ENCODE measurements around the gene CFAP70.
"Not testable (repeated sequence)": the region's sequence is repeated elsewhere in the genome, so short reads cannot be mapped to it uniquely, and the experiment has no call there.

The CFAP70 gene

DNA sequence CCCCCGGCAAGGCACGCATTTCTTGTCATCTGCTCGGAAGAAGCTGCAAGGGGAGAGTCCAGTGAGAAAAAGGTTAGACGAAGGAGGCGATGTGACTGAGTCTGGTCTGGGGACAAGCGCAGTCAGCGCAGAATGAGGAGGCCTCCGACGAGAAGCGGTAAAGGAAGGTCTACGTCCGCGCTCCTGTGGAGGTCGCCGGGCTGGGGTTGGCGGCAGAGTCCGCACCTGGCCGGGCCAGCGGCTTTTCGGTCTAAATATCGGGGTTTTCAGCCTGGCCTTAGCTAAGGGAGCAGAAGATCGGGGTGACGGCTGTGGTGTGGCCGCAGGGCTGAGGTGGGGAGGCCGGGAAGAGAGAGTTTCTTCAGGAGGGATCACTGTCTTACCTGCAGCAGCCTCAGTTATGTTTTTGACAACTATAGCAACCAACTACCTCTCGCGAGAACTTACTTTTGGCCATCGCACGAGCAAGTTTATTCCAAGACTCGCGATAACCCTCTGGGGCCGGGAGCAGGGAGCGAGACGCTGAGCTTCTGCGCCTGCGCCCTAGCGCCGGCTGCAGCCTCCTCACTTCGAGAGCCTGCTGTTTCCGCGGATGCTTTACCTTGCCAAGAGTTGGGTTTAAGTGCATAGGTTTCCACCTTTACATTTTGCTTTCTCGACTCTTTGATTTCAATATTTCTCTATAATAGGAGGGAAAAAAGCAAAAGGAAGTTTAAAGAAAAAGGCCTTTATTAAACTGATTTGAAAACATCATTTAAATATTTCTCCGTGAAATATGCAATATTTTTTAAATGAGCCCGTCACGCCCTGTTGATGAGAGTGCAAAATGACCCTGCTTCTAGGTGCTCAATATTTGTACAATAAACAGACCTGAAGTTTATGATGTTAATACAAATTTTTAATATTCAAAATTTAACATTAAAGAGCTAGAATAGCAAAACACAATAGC is at the start of gene CFAP70:
TSS of gene CFAP70 (minus strand) at position 534 of the 949 bp plus-strand sequence. CDS start 4,068 bp downstream, outside the sequence.
- DNase-seq: peak; percentile 99

DNA sequence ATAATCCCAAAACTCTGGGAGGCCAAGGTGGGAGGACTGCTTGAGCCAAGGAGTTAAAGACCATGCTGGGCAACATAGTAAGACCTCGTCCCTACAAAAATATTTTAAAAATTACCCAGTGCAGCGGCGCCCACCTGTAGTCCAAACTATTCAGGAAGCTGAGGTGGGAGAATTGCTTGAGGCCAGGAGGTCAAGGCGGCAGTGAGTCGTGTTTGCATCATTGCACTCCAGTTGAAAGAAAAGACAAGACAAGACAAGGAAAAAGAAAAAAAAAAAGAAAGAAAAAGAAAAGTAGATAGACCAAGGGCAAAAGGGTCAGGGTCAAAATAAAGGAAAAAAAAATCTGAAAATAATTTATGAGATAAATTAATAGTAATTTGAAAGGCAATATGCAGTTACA is 49.4 kb upstream of the CFAP70 start:
- DNase-seq: no peak

DNA sequence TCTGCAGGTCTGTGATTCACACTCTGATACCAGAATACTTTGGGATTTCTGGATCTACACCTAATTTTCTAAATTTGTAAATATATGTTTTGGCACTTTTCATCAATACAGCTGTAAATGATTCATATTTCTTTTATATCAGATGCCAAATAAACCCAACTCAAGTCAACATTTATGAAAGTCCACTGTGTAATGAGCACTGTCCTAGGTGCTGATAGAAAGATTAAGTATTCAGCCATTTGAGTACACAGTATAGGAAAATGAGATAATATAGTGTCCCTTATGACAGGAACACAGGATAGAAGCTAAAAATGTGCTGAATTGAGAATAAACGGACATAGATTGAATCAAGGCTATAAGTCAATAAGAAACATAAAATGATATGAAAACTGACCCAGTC is 48.8 kb upstream of the CFAP70 start:
- DNase-seq: peak; percentile 23

DNA sequence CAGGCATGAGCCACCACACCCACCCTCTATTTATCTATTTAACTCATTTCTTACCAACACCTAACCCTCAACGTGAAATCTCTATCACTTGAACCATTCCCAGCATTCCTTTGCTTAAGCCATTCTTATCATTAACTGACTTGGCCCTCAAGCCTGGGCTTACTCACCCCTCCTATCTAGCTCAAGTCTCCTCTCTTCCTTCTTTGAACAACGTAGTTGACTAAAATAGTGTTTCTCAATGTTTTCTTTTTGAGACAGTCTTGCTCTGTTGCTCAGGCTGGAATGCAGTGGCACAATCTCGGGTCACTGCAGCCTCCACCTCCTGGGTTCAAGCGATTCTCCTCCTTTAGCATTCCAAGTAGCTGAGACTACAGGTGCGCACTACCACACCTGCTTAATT is 48.2 kb upstream of the CFAP70 start:
- no peak for DNase-seq

DNA sequence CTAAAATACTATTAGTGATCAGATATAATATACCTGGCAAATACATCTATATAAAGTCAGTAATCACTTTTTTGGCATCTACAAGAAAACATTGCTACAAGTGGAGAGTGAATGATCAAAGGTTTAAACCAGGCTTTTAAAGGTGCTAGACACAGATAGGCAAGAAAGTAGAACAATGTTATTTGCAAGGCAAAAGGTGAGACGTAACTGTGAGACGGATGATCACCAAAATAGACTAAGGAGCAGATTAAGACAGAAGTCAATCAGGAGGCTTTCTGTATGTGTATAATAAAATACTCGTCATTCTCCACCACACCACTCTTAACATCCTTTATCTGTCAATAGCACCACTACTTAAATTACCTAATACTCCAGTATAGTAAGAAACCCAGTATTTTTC is 46.9 kb upstream of the CFAP70 start:
- DNase-seq: no peak

DNA sequence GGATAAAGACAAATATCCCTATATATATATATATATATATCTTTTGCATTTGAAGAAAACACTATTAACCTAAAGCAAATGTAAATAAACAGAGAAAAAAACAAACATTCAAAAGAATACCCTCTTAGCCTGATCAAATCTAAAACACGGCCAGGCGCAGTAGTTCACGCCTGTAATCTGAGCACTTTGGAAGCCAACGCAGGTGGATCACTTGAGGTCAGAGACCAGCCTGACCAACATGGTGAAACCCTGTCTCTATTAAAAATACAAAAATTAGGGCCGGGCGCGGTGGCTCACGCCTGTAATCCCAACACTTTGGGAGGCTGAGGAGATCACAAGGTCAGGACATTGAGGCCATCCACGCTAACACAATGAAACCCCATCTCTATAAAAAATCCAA is 46.0 kb upstream of the CFAP70 start:
- DNase-seq: no peak

DNA sequence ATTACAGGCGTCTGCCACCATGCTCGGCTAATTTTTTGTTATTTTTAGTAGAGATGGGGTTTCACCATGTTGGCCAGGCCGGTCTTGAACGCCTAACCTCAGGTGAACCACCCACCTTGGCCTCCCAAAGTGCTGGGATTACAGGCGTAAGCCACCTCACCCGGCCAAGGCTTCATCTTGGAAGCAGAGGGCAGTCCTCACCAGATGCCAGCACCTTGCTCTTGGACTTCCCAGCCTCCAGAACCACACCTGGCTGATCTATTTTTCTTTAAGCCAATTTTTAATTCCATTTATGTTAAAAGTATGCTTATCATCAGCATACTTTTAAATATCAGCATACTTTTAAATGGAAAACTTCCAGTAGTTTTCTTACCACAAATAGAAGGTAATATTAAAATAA is 43.0 kb upstream of the CFAP70 start:
- DNase-seq: no peak

DNA sequence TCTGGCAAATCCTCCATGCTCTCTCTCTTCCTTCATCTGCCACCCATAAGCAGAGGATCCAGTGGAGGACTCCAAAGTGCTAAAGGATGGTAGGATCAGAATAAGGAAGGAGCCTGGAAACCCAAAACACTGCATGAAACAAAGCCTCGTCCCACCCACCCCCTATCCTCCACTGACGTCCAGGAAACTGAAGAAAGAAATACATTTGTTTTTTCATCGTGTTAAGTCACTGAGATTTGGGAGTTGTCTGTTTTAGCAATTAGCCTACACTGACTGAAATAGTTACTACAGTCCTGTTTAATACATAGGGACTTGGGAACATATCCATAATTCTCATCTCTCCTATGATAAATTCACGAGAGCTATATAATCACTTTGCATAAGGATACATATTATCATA is 40.4 kb upstream of the CFAP70 start:
- no peak for DNase-seq

DNA sequence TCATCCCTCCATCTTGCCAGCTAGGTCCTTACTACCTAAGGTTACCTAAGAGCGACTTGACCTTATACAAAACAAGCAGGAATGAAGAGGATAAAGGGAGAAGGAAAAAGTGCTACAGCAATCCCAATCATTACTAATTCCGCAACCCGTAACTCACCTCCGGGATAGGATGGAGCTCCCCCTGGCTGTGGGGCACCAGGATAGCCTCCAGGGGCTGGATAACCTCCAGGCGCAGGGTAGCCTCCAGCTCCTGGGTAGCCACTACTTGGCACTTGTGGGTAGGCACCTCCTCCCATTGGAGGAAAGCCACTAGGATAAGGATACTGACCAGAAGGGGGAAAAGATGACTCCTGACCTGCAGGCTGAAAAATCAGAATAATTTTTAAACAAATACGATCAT is 39.4 kb upstream of the CFAP70 start:
- DNase-seq: peak; percentile 18

DNA sequence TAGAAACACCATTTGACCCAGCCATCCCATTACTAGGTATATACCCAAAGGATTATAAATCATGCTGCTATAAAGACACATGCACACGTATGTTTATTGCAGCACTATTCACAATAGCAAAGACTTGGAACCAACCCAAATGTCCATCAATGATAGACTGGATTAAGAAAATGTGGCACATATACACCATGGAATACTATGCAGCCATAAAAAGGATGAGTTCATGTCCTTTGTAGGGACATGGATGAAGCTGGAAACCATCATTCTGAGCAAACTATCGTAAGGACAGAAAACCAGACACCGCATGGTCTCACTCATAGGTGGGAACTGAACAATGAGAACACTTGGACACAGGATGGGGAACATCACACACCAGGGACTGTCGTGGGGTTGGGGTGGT is 35.7 kb upstream of the CFAP70 start:
- not testable (repeated sequence) for DNase-seq

DNA sequence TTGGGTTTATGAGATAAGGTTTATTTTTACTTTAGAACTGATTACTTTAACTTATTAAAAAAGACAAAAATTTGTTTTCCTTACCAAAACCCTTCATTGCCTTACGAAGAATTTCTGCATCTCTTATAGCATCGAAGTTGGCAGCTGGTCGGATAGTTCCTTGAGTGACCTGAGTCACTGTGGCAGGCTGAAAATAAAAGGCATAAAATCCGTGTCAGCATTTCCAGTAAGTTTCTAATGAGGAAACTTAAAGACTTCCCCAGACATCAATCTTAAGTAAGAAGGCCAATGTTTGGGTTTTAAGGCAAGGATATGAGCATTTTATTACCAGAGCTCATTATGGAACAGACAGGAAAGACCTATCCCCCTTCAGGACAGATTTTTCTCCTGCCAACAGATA is 29.6 kb upstream of the CFAP70 start:
- no peak for DNase-seq

DNA sequence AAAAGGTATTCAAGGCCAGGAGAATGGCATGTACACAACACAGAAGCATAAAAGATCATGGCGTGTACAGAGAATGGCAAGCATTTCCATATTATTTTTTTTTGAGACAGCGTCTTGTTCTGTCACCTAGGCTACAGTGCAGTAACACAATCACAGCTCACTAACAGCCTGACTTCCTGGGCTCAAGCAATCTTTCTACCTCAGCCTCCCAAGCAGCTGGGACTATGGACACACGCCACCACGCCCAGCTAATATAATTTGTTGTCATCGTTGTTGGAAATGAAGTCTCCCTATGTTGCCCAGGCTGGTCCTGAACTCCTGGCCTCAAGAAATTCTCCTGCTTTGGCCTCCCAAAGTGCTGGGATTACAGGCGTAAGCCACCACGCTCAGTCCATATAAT is 27.9 kb upstream of the CFAP70 start:
- DNase-seq: no peak

DNA sequence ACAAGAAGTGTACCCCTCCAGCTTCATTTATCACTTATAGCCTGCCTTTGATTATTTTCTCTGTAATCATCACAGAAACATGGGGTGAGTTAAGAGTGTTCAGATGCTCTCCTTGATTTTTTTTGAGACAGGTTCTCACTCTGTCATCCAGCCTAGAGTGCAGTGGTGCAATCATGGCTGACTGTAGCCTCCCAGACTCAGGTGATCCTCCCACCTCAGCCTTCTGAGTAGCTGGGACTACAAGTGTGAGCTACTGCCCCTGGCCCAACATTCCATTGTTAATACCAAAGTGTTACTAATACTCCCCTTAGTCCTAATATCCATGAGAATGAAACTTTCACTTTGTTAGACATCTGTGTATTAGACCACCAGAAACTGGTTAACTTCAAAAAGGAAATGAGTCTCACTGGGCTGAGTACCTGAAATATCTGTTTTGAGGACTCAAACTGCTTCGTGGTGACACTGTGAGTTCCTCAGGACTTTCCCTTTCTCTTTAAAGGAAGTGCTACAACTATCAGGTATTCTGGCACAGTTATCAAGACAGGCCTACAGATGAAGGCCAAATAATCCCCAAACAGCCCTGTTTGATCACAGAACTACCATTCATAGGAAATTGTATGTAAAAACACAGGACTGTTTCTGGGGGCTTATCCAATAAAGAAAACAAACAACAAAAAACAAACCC is 20.5 kb upstream of the CFAP70 start:
- DNase-seq: no peak

DNA sequence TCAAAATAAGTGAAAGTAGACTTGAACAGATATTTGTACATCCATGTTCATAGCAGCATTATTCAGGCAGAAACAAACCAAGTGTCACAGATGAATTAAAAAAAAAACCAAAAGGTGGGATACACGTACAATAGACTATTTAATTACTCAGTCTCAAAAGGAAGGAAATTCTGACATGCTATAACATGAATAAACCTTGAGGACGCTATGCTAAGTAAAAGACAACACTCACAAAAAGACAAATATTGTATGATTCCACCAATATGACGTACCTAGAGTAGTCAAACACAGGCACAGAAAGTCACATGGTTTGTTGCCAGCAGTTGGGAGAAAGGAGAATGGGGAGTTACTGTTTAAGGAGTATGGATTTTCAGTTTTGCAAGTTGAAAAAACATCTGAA is 18.0 kb upstream of the CFAP70 start:
- DNase-seq: no peak

DNA sequence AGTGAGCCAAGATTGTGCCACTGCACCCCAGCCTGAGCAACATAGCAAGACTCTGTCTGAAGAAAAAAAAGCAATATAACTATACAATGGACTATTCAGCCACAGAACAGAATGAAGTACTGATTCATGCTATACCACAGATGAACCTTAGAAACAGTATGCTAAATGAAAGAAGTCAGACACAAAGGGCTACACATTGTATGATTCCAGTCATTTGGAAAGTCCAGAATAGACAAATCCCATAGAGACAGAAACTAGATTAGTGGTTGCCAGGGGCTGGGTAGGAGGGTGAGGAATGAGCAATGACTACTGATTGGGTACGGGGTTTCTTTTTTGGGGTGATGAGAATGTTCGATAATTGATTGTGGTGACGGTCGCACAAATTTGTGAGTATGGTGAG is 9.6 kb upstream of the CFAP70 start:
- DNase-seq: no peak

DNA sequence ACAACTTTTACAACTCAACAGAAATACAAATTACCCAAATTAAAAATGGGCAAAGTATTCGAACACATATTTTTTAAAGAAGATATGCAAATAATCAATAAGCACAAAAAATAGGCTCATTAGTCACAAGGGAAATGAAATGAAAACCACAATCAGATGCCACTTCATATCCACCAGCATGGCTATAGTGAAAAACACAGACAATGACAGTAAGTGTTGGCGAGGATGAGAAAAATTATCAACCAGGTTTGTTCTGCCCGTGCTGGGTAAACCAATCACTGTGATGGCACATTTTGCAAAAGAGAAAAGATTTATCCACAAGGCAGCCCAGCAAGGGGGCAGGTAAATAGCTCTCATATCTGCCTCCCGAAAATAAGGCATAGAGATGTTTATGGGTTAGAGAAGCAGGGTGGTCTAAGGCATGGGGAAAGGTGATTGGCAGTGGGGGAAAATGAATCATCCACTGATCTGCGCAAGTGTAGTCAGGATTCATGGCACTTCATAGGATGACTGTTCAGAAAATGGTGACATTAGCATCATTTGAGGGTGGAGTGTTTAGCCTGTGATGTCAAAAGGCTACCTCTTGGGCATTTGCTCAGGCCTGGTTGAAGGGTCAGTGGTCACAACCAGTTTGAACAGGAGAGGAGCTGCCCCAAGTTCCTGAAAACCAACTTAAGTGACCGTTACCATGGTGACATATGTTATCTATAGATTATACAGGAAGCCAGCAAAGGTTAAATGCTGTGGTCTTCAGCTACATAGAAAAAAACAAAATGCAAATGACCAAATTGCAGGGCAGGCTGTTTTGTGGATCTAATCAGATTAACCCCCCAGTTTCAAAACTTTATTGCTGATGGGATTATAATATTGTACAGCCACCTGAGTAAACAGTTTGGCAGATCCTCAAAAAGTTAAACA is 8.0 kb upstream of the CFAP70 start:
- peak; percentile 83 for DNase-seq

DNA sequence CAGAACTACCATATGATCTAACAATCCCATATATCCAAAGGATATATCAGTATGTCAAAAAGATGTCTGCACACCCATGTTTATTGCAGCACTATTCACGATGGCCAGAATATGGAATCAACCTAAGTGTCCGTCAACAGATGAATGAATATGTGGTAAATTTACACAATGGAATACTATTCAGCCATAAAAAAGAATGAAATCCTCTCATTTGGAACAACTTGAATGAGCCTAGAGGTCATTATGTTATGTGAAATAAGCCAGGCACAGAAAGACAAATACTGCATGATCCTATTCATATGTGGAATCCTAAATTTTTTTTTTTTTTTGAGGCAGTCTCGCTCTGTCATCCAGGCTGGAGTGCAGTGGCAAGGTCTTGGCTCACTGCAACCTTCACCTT is 6.3 kb upstream of the CFAP70 start:
- no peak for DNase-seq

DNA sequence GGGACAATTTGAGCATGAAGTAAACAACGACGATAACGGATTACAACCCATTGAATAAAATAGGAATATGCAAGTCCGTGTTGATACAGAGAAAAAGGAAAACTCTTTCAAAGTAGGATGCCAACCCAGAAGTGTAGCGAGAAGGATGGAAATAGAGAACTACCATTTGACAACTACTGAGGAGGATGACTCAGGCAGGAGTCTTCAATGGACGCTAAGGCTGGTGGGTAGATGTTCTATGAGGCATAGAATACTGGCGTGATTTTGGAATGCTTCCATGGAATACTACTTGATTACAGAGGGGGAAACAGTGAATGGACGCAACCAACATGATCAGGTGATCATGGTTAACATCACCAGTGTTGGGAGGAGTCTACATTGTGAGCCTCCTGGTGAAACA is 828 bp upstream of the CFAP70 start:
- DNase-seq: no peak

DNA sequence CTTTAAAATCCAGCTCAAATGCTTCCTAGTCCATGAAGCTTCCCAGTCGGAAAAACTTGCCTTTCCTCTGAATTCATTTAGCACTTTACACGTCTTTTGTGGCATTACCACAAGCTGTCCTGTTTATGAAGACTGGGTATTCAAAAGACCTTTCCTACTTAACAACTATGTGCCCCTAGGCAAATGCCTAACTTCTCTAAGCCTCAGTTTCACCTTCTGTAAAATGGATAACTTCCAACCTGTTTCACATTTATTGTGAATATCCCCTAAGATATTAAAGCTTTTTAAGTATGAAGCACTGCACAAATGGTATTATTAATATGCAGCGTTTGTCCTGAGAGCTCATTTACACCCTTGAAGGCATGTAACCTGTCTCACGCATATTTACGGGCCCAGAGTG is 843 bp downstream of the CFAP70 start:
- DNase-seq: no peak

DNA sequence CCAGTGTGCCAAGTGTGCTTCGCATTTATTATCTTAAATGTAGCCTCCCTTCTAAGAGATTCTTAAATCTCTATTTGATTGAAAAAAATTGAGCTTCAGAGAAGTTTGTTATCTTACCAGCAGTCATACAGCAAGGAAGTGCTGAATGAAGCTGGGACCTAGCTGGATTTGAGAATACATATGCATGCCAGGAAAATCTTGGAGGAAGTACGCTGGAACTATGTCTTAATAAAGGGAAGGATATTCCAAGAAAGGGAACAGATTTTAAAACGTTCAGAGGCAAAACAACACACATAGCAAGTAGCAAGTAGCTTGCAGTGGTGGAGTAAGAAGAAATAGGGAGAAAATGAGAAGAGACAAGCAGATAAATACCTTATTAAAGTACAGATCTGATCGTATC is 1.5 kb downstream of the CFAP70 start:
- no peak for DNase-seq

DNA sequence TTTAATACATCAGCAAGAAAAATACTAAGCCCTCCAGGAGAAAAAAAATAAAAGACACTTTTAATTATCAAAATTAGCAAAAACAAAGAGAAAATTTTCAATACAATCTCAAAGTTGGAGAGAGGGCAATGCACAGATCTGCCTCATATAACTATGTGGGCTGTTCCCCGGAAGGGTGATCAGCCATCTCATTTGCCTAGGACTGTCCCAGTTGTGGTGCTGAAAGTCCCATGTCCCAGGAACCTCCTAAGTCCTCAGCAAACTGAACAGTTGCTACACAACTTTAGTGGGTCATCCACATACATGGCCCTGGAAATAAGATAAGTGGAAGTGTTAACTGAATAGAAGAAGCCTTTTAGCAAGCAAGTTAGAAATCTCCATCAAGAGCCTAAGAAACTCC is 14.4 kb downstream of the CFAP70 start:
- DNase-seq: no peak

DNA sequence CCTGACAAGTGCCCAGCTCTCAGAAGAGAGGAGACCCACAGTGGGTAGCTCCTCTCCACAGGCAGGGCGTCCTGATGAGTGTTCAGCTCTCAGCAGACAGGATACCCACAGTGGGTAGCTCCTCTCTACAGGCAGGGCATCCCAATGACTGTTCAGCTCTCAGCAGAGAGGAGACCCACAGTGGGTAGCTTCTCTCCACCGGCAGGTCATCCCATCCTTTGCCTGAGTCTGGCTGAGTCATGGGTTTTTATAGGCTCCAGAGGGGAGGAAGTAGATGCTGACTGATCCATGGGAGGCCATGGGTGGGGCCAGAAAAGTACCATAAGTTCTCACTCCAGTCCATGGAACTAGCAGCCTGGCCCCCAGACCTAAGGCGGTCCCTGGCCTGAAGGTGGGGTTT is 18.5 kb downstream of the CFAP70 start:
- DNase-seq: no peak

DNA sequence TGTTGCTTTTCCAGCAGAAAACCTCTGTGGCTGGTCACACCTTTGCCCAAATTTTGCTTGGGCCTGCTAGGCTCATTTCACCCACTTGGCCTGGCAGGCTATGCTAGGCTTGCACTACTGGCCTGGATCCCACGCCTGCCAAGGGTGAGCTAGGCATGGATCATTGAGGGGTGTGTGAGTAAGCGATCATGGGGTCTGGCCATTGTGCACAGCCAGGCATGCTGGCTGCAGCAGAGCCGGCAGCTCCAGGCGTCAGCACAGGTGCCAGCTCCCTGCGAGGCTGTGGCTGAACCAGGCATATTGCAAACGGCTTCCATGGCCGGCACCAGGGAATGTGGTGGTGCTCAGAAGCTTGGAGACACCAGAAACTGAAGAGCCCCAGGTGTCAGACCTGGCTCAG is 19.2 kb downstream of the CFAP70 start:
- no peak for DNase-seq

All from hematopoietic multipotent progenitor cell treated with erythropoietin and hydrocortisone succinate and interleukin-3 and kit ligand, for 4 days (in vitro differentiated cells).